GM23338 (cell line): ENCODE results near the gene PRMT7. TPM values are rescaled to one million over a fixed set of nuclear protein-coding genes. Genes with fewer than 3 reads are reported as not detected.

Source experiments
- ATAC-seq: fragments of 200-7000 bp; cut with Tn5 transposase; 3 replicates; pipeline ENCODE4 v1.9.1; 2020
- DNase-seq: peaks from one replicate; pipeline ENCODE4 v3.0.0-alpha.2; 2015; ENCODE audit warnings: low spot score
- H2AFZ ChIP-seq: fragments of 200-600 bp; sonication (generic); 2 replicates; pipeline ENCODE4 v1.8.0; 2016; ENCODE audit warnings: antibody characterized with exemption, mild to moderate bottlenecking, moderate library complexity
- H3F3A ChIP-seq: fragments of 200-600 bp; sonication (generic); replicated peaks from 2 replicates; pipeline ENCODE4 v1.8.0; 2017; ENCODE audit warnings: antibody characterized with exemption, mixed run types, low read depth
- H3K27ac ChIP-seq: fragments of 200-600 bp; sonication (generic); 2 replicates; pipeline ENCODE4 v1.6.1; 2016; ENCODE audit warnings: low read depth
- H3K27me3 ChIP-seq: fragments of 200-600 bp; sonication (generic); 2 replicates; pipeline ENCODE4 v1.8.0; 2016; ENCODE audit warnings: mild to moderate bottlenecking, mixed run types, moderate library complexity; ENCODE audit not compliant: insufficient read depth
- H3K36me3 ChIP-seq: fragments of 200-600 bp; sonication (generic); 2 replicates; pipeline ENCODE4 v1.8.0; 2016; ENCODE audit warnings: mild to moderate bottlenecking; ENCODE audit not compliant: insufficient read depth
- H3K4me1 ChIP-seq: fragments of 200-600 bp; sonication (generic); 2 replicates; pipeline ENCODE4 v1.8.0; 2016; ENCODE audit warnings: mild to moderate bottlenecking, moderate library complexity; ENCODE audit not compliant: insufficient read depth
- H3K4me2 ChIP-seq: fragments of 200-600 bp; sonication (generic); 2 replicates; pipeline ENCODE4 v1.7.1; 2017; ENCODE audit warnings: mixed run types
- H3K4me3 ChIP-seq: fragments of 200-600 bp; sonication (generic); 2 replicates; pipeline ENCODE4 v1.6.1; 2016; ENCODE audit warnings: mixed run types
- H3K79me2 ChIP-seq: fragments of 200-600 bp; sonication (generic); replicated peaks from 2 replicates; pipeline ENCODE4 v1.8.0; 2017; ENCODE audit warnings: mild to moderate bottlenecking; ENCODE audit not compliant: insufficient read depth
- H3K9me2 ChIP-seq: fragments of 200-600 bp; sonication (generic); 2 replicates; pipeline ENCODE4 v1.8.0; 2017; ENCODE audit not compliant: insufficient read depth
- H4K20me1 ChIP-seq: fragments of 200-600 bp; sonication (generic); replicated peaks from 2 replicates; pipeline ENCODE4 v1.8.0; 2017; ENCODE audit warnings: mild to moderate bottlenecking; ENCODE audit not compliant: insufficient read depth
- H3K27ac Mint-ChIP-seq: 2 replicates; pipeline ENCODE4 v1.8.0; 2020; ENCODE audit warnings: inconsistent platforms, mild to moderate bottlenecking, moderate library complexity, mixed read lengths
- H3K27me3 Mint-ChIP-seq: 3 replicates; pipeline ENCODE4 v1.8.0; 2022; ENCODE audit warnings: low read depth, mild to moderate bottlenecking, moderate library complexity, mixed read lengths, inconsistent platforms; ENCODE audit not compliant: insufficient read depth, poor library complexity
- H3K36me3 Mint-ChIP-seq: 3 replicates; pipeline ENCODE4 v1.8.0; 2021; ENCODE audit warnings: low read depth, mild to moderate bottlenecking, inconsistent platforms, moderate library complexity, mixed read lengths
- H3K4me1 Mint-ChIP-seq: 3 replicates; pipeline ENCODE4 v1.8.0; 2020; ENCODE audit warnings: mild to moderate bottlenecking, inconsistent platforms, mixed read lengths
- H3K4me3 Mint-ChIP-seq: 3 replicates; pipeline ENCODE4 v1.8.0; 2021; ENCODE audit warnings: moderate library complexity, mild to moderate bottlenecking, inconsistent platforms, mixed read lengths
- H3K9me3 Mint-ChIP-seq: 3 replicates; pipeline ENCODE4 v1.8.0; 2020; ENCODE audit warnings: moderate library complexity, mild to moderate bottlenecking, inconsistent platforms, mixed read lengths
- CREB1 ChIP-seq: fragments of 250-450 bp; sonication (Bioruptor Pico); IDR thresholded peaks from 2 replicates; pipeline ENCODE4 v1.5.0; 2020; ENCODE audit warnings: low read depth, mild to moderate bottlenecking, moderate library complexity
- EZH2 ChIP-seq: fragments of 200-600 bp; sonication (generic); IDR thresholded peaks from one replicate; pipeline ENCODE4 v1.8.0; 2017; ENCODE audit warnings: antibody characterized with exemption, mild to moderate bottlenecking, low read depth; ENCODE audit not compliant: unreplicated experiment
- STAT1 ChIP-seq: IDR thresholded peaks from one replicate; pipeline ENCODE4 v1.6.1; 2016; ENCODE audit warnings: antibody characterized with exemption; ENCODE audit not compliant: unreplicated experiment
- ZNF114 ChIP-seq: fragments of 250-450 bp; sonication (Bioruptor Pico); IDR thresholded peaks from 2 replicates; pipeline ENCODE4 v1.5.0; 2020; ENCODE audit warnings: mild to moderate bottlenecking, moderate library complexity
- ZNF331 ChIP-seq: fragments of 250-450 bp; sonication (Bioruptor Pico); IDR thresholded peaks from 2 replicates; pipeline ENCODE4 v1.5.0; 2020; ENCODE audit warnings: low read depth, mild to moderate bottlenecking, moderate library complexity
- polyA plus RNA-seq: library from polyadenylated mRNA; unstranded; fragments of >200 nt; fragmentation: Nextera tagmentation; extraction: Ambion mirVana; gene quantifications from 2 replicates; pipeline ENCODE4 v1.2.1, GENCODE V29; 2016
- total RNA-seq: library from RNA; depleted of rRNA; stranded (reverse); fragments of >200 nt; shearing (Covaris generic); gene quantifications from 2 replicates; pipeline ENCODE4 v1.2.3, GENCODE V29; 2014
- TF ChIP-seq, protein P1 (sequence below): IDR thresholded peaks from one replicate; pipeline ENCODE4 v1.6.1; 2018; ENCODE audit warnings: antibody characterized with exemption; ENCODE audit not compliant: unreplicated experiment
- TF ChIP-seq, protein P2 (sequence below), 2 experiments: fragments of 200-600 bp in 1 of 2; sonication (generic) in 1 of 2; conservative IDR thresholded peaks; 2 replicates each; pipeline versions ENCODE4 v1.5.1 to v1.6.1; 2016 to 2017; ENCODE audit warnings: antibody characterized with exemption in 2 of 2, low read depth in 2 of 2, mild to moderate bottlenecking in 2 of 2, moderate library complexity in 1 of 2

PRMT7 gene
- total and polyA plus RNA-seq, 2 experiments from 2014 or later = 20.2 to 65.3 TPM

DNA sequence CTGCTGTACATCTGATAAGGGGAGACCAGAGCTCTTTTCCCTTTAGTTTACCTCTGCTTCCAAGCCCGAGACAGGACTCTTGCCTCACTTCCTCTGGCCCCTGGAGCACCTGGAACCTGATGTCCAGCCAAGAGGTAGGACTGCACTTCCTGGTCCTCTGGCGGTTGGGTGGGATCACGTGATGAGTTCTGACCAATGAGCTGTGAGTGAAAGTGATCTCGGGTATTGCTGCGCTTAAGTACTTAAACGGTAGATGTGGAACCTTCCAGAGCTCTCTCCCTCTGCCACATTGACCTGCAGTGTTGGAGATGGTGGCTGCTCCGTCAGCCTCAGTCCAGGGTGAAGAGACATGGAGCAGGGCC lies 70.5 kb downstream of the PRMT7 start:
- DNase-seq (no peak), ATAC-seq (no peak)
- no peaks in the 10 kb centered on the region for H3F3A ChIP-seq
- TF ChIP-seq, protein P1, sequence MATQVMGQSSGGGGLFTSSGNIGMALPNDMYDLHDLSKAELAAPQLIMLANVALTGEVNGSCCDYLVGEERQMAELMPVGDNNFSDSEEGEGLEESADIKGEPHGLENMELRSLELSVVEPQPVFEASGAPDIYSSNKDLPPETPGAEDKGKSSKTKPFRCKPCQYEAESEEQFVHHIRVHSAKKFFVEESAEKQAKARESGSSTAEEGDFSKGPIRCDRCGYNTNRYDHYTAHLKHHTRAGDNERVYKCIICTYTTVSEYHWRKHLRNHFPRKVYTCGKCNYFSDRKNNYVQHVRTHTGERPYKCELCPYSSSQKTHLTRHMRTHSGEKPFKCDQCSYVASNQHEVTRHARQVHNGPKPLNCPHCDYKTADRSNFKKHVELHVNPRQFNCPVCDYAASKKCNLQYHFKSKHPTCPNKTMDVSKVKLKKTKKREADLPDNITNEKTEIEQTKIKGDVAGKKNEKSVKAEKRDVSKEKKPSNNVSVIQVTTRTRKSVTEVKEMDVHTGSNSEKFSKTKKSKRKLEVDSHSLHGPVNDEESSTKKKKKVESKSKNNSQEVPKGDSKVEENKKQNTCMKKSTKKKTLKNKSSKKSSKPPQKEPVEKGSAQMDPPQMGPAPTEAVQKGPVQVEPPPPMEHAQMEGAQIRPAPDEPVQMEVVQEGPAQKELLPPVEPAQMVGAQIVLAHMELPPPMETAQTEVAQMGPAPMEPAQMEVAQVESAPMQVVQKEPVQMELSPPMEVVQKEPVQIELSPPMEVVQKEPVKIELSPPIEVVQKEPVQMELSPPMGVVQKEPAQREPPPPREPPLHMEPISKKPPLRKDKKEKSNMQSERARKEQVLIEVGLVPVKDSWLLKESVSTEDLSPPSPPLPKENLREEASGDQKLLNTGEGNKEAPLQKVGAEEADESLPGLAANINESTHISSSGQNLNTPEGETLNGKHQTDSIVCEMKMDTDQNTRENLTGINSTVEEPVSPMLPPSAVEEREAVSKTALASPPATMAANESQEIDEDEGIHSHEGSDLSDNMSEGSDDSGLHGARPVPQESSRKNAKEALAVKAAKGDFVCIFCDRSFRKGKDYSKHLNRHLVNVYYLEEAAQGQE = no peak
- TF ChIP-seq EZH2 = no peak
- TF ChIP-seq, protein P2, sequence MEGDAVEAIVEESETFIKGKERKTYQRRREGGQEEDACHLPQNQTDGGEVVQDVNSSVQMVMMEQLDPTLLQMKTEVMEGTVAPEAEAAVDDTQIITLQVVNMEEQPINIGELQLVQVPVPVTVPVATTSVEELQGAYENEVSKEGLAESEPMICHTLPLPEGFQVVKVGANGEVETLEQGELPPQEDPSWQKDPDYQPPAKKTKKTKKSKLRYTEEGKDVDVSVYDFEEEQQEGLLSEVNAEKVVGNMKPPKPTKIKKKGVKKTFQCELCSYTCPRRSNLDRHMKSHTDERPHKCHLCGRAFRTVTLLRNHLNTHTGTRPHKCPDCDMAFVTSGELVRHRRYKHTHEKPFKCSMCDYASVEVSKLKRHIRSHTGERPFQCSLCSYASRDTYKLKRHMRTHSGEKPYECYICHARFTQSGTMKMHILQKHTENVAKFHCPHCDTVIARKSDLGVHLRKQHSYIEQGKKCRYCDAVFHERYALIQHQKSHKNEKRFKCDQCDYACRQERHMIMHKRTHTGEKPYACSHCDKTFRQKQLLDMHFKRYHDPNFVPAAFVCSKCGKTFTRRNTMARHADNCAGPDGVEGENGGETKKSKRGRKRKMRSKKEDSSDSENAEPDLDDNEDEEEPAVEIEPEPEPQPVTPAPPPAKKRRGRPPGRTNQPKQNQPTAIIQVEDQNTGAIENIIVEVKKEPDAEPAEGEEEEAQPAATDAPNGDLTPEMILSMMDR (conservative IDR thresholded peaks at IDR 0.05; ENCODE audit: low read depth in 2 of 2) = no peak
- TF ChIP-seq STAT1 = no peak
- no peak for TF ChIP-seq CREB1 (CRISPR knock-in tag)
- TF ChIP-seq ZNF114 = no peak
- H3K27ac Mint-ChIP-seq = no peak overlapping the region
- peaks cover 3% of the 10 kb centered on the region for H3K27me3 Mint-ChIP-seq
- H3K27me3 ChIP-seq = no peaks in the 10 kb centered on the region
- H3K4me3 ChIP-seq = no peak overlapping the region
- H2AFZ ChIP-seq = peak overlapping the region; percentile 72
- H3K79me2 ChIP-seq = no peaks in the 10 kb centered on the region
- H3K27ac ChIP-seq = no peak overlapping the region
- H3K9me2 ChIP-seq = no peaks in the 10 kb centered on the region
- no peaks in the 10 kb centered on the region for H3K36me3 ChIP-seq
- no peaks in the 10 kb centered on the region for H3K36me3 Mint-ChIP-seq
- peaks cover 22% of the 10 kb centered on the region for H3K4me1 ChIP-seq
- no peak overlapping the region for H3K4me2 ChIP-seq
- H4K20me1 ChIP-seq = no peaks in the 10 kb centered on the region
- H3K9me3 Mint-ChIP-seq = no peaks in the 10 kb centered on the region
- no peak overlapping the region for H3K4me3 Mint-ChIP-seq
- peaks cover 30% of the 10 kb centered on the region for H3K4me1 Mint-ChIP-seq

DNA sequence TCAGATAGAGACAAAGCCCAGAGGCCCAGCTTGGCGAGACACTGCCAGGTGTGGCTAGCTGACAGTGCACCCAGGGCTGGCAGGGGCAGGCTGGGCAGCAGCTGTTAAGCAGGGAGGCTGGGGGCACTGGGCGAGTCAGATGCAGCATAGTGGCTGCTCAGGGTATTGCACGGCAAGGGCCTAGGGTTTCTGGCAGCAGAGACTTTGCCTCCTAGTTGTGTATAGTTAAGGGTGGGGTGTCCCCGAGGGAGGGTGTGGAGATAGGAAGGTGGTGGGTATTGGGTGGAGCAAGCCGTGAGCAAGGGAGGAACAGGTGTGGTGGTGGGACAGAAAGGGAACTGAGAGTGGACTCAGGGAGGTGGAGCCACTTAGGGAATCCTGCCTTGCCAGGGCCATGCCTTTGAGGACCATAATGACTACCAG lies 71.5 kb downstream of the PRMT7 start:
- no peaks in the 10 kb centered on the region for H3K9me3 Mint-ChIP-seq
- H3K36me3 ChIP-seq = no peaks in the 10 kb centered on the region
- no peaks in the 10 kb centered on the region for H4K20me1 ChIP-seq
- H3K27ac Mint-ChIP-seq = no peak overlapping the region
- no peak overlapping the region for H3K4me3 ChIP-seq
- TF ChIP-seq, protein P2 (conservative IDR thresholded peaks at IDR 0.05; ENCODE audit: low read depth in 2 of 2) = peak; percentile 52 to 57
- TF ChIP-seq ZNF331 = no peak
- H3K4me3 Mint-ChIP-seq = no peak overlapping the region
- H3K9me2 ChIP-seq = no peaks in the 10 kb centered on the region
- H3K4me1 Mint-ChIP-seq = peaks cover 36% of the 10 kb centered on the region
- H3K79me2 ChIP-seq = no peaks in the 10 kb centered on the region
- H2AFZ ChIP-seq = no peak overlapping the region; the same call in 1 of the 2 replicates
- ATAC-seq = peak; percentile 76
- H3K27me3 ChIP-seq = no peaks in the 10 kb centered on the region
- H3K4me2 ChIP-seq = no peak overlapping the region
- H3K27ac ChIP-seq = no peak overlapping the region
- peaks cover 22% of the 10 kb centered on the region for H3K4me1 ChIP-seq
- DNase-seq = peak; percentile 68
- no peaks in the 10 kb centered on the region for H3K36me3 Mint-ChIP-seq
- peaks cover 3% of the 10 kb centered on the region for H3K27me3 Mint-ChIP-seq
- no peaks in the 10 kb centered on the region for H3F3A ChIP-seq
